SJSA1 (cell line): Measurements from ENCODE around the gene C17orf67. TPM values are rescaled to one million over a fixed set of nuclear protein-coding genes. Genes with fewer than 3 reads are reported as not detected.

Experiments used
- DNase-seq, 2 experiments: peaks; one replicate each; pipeline ENCODE4 v3.0.0-alpha.2; 2015 to 2020; ENCODE audit warnings: low spot score in 2 of 2, low read depth in 1 of 2
- H3K27ac ChIP-seq: fragments of 250-450 bp; sonication (Bioruptor Pico); 2 replicates; pipeline ENCODE4 v1.5.1; 2020; ENCODE audit warnings: mild to moderate bottlenecking, moderate library complexity
- H3K27me3 ChIP-seq: fragments of 250-450 bp; sonication (Bioruptor Pico); replicated peaks from 2 replicates; pipeline ENCODE4 v1.5.1; 2020; ENCODE audit warnings: mild to moderate bottlenecking, moderate library complexity
- H3K36me3 ChIP-seq: fragments of 250-450 bp; sonication (Bioruptor Pico); 2 replicates; pipeline ENCODE4 v1.5.1; 2020; ENCODE audit warnings: mild to moderate bottlenecking
- H3K4me1 ChIP-seq: fragments of 250-450 bp; sonication (Bioruptor Pico); replicated peaks from 2 replicates; pipeline ENCODE4 v1.6.1; 2021; ENCODE audit warnings: mild to moderate bottlenecking
- H3K4me3 ChIP-seq: fragments of 250-450 bp; sonication (Bioruptor Pico); 2 replicates; pipeline ENCODE4 v1.5.1; 2020; ENCODE audit warnings: mild to moderate bottlenecking
- H3K9me3 ChIP-seq: fragments of 250-450 bp; sonication (Bioruptor Pico); replicated peaks from 2 replicates; pipeline ENCODE4 v1.5.1; 2020; ENCODE audit warnings: mild to moderate bottlenecking
- total RNA-seq: library from RNA; depleted of rRNA; stranded (reverse); fragments of >200 nt; shearing (Covaris generic); gene quantifications from 2 replicates; pipeline ENCODE4 v1.2.3, GENCODE V29; 2014

Gene C17orf67
- total RNA-seq, 1 experiment from 2014 or later, result 1.6 TPM

DNA sequence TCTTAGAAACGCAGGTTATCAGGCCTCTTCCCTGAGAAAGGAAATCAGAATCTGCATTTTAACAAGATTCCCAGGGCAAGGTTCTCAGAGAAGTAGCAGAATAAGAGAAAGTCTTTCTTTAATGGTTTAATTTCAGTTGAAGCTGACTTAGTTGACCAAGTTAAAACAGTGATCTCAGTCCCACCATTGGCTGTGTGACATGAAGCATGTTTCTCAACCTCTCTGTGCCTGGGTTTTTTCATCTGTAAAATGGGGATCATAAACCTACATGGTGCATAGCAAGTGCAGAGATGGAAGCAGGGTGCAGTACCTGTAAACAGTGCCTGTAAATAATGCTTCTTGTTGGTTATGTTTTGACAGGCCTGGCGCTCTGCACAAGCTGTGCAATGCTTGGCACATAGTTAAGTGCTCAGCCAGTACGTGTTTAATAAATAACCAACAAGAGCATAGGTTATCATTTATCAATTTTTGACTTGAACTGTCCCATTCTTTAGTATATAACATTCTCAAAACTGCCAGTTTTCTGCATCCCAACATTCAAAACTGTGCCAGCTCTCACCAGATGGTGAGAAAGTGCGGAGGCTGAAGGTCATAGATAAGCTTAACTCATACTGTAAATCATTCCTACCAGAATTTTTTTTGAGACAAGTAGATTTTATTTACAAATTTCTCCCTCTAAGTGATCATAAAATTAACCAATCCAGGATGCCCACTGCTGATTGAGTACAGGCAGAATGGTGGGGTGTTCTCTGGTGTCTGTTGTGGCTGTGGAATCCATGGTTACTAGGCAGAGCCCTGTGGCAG is 6.9 kb downstream of the C17orf67 start:
- Histone ChIP-seq H3K4me3 (no peak overlapping the region), H3K27me3 (no peaks in the 10 kb centered on the region), H3K36me3 (peaks cover 13% of the 10 kb centered on the region), H3K4me1 (no peaks in the 10 kb centered on the region), H3K27ac (no peak overlapping the region), H3K9me3 (no peaks in the 10 kb centered on the region)
- no peak for DNase-seq

DNA sequence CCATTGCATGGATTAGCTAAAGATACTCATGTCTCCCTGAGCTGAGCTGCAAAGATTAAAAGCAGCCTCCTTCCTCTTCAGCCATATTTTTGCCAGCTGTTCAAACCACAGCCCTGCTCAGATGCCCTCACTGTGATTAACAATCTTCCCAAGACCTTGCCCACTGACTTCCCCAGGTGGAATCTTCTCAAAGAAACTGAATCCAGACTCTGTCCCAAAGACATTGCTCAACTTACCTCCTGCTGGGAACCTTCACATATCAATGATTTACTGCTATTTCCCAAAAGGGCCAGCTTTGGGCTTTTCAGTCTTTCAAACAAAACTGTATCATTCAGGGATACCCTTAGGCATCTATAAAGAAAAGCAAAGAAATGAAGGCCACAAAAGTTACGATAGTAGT is 9.2 kb downstream of the C17orf67 start:
- Histone ChIP-seq H3K27ac (no peak overlapping the region), H3K36me3 (no peaks in the 10 kb centered on the region), H3K4me1 (0 out of 2 replicates have a peak, but pooled peaks cover 3% of the 10 kb centered on the region), H3K27me3 (no peaks in the 10 kb centered on the region), H3K9me3 (no peaks in the 10 kb centered on the region), H3K4me3 (no peak overlapping the region)
- no peak for DNase-seq

DNA sequence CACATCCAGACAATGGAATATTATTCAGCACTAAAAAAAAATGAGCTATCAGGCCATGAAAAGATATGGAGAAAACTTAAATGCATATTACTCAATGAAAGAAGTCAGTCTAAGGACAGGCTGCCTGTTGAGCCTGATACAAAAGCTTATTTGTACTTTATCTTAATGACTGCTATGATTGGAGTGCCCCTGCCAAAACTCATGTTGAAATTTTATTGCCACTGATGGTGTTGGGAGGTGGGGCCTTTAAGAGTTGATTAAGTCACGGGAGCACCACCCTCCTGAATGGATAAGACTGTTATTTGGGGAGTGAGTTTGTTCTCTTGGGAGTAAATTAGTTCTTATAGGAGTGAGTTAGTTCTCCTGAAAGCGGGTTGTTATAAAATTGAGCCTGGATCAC is 9.9 kb downstream of the C17orf67 start:
- DNase-seq, result no peak
- Histone ChIP-seq H3K27me3 (no peaks in the 10 kb centered on the region), H3K36me3 (no peaks in the 10 kb centered on the region), H3K9me3 (no peaks in the 10 kb centered on the region), H3K4me3 (no peak overlapping the region), H3K4me1 (0 out of 2 replicates have a peak, but pooled peaks cover 3% of the 10 kb centered on the region), H3K27ac (no peak overlapping the region)

DNA sequence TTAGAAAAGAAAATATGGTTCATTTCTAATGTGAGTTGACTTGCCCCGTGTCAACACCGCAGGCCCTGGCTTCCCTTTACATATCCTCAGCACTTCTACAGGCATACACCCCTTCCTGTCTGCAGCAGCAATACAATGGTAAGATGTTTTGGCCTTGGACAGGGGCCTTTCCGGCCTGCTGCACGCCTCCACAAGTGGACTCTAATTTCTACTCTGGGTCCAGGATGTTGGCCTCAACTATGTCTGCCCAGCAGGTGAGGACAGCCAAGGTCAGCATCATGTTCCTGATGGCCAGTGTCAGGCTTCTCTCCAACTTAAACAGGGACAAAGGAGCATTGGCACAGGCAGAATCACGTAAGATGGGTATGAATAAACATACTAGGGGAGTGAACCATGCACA is 11.0 kb downstream of the C17orf67 start:
- H3K4me3 ChIP-seq, result no peak overlapping the region
- H3K27ac ChIP-seq, result no peak overlapping the region
- no peak for DNase-seq
- H3K4me1 ChIP-seq, result 0 out of 2 replicates have a peak, but pooled peaks cover 3% of the 10 kb centered on the region
- H3K36me3 ChIP-seq, result no peaks in the 10 kb centered on the region
- H3K27me3 ChIP-seq, result no peaks in the 10 kb centered on the region
- H3K9me3 ChIP-seq, result no peaks in the 10 kb centered on the region

DNA sequence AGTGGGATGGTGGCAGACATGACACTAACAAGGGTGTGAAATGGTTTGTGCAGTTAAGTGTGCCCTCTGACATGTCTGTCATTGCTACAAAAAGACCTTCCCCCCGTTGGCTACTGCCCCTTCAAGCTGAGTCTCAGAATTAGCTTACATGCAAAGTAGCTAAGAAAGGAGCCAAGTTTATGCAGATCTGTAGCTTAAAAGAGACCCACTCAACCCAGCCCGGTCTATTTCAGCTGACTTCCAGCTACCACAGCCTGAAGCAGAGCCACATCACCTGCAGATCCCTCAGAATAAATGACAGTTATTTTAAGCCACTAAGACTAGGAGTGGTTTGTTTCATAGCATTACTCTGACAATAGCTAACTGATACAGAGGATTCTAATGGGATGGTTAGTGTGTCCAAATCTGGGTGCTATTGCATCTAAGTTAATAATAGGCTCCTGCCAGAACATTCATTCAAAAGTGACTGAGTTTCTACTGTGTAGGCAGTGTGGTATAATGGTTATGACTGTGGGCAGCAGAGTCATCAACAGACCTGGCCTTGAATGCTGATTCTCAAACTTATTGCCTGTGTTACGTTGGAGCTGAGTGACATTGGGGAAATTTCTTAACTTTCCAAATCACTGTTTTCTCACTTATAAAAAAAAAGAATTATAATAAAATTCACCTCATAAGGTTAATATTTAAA is 11.7 kb downstream of the C17orf67 start:
- Histone ChIP-seq H3K9me3 (no peaks in the 10 kb centered on the region), H3K27me3 (no peaks in the 10 kb centered on the region), H3K36me3 (no peaks in the 10 kb centered on the region), H3K4me1 (0 out of 2 replicates have a peak, but pooled peaks cover 3% of the 10 kb centered on the region), H3K27ac (no peak overlapping the region), H3K4me3 (no peak overlapping the region)
- DNase-seq, result no peak

DNA sequence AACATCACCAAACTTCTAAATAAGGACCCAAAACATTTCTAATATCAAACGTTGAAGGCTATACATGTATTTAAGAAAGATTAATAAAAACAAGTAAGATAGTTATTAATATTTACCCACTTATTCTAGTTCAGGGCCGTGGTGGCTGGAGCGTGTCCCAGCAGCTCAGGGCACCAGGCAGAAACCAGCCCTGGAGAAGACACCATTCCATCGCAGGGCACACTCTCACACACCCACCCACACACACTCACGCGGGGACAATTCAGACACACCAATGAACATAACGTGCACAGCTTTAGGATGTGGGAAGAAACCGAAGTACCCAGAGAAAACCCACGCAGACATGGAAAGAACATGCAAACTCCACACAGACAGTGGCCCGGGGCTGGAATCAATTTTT is 13.5 kb downstream of the C17orf67 start:
- no peaks in the 10 kb centered on the region for H3K27me3 ChIP-seq
- no peaks in the 10 kb centered on the region for H3K36me3 ChIP-seq
- H3K27ac ChIP-seq, result no peak overlapping the region
- DNase-seq, result no peak
- H3K4me1 ChIP-seq, result peaks cover 10% of the 10 kb centered on the region
- no peak overlapping the region for H3K4me3 ChIP-seq
- no peaks in the 10 kb centered on the region for H3K9me3 ChIP-seq

DNA sequence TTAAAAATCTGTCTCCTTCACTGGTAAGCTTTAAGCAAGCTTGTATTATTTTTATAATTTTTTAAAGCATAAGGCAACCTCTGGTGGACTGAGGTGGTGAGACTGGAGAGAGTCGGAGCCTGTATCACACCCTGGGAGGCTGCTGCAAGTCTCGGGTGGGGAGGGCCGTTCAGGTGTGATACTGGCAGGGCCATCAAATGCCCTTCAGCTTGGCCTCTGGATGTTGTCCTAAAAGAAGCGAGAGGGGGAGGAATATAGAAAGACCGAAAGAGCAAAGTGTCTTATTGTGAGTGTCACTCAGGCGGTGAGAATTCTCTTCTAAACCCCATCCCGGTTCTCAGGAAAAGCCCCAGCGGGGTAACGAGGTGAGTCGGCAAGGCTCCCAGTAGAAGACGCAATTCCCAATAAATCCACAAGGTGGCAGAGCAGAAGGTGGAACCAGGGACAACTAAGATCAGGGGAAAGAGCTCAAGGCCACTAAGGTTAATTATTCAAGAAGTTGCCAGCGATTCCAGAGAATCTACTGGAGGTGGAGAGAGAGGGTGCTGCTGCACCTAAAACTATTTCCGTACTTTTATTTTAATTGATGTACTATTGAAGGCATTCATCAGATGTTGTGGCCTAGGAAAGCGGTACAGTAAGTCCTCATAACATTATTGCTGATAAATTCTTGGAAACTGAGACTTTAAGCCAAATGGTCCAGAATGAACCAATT is 14.1 kb downstream of the C17orf67 start:
- DNase-seq, result peak; percentile 71 to 79

DNA sequence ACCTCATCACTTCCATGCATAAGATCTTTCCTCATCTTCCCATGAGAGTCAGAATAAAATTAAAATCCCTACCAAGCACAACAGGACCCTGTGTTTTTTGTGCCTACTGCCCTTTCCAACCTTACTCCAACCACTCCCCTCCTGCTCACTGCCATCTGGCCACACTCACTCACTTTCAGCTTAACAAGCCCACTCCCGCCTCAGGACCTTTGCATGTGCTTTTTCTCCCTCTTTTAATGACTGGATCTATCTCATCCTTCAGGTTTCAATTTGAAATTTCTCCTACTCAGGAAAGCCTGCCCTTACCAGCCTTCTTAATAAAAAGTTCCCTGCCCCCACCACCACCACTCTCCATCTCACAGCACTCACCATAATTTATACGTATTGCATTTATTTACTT is 14.7 kb downstream of the C17orf67 start:
- H3K9me3 ChIP-seq, result no peaks in the 10 kb centered on the region
- DNase-seq, result no peak
- H3K27me3 ChIP-seq, result no peaks in the 10 kb centered on the region
- H3K27ac ChIP-seq, result no peak overlapping the region
- H3K4me3 ChIP-seq, result no peak overlapping the region
- no peaks in the 10 kb centered on the region for H3K36me3 ChIP-seq
- H3K4me1 ChIP-seq, result peaks cover 15% of the 10 kb centered on the region

More for the DNA sequence above, 14.1 kb downstream of the C17orf67 start:
- Histone ChIP-seq H3K9me3 (no peaks in the 10 kb centered on the region), H3K4me1 (peaks cover 15% of the 10 kb centered on the region), H3K4me3 (no peak overlapping the region), H3K27ac (no peak overlapping the region), H3K36me3 (no peaks in the 10 kb centered on the region), H3K27me3 (no peaks in the 10 kb centered on the region)

DNA sequence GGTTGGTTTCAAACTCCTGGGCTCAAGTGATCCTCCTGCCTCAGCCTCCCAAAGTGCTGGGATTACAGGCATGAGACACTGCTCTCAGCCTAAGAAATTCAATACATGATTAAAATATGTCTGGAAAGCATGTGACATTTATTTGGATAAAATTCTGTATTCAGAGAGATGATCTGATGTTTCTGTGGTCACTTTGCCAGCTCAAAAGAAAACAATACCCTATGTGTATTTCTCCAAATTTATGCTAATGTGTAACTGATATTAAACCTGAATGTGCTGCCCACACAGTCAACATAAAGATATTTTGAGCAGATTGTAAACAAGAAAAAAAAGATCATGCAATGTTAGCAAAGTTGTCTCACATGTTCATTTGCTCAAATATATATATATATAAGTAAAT is 16.7 kb downstream of the C17orf67 start:
- Histone ChIP-seq H3K4me1 (peaks cover 15% of the 10 kb centered on the region), H3K27ac (no peak overlapping the region)
- no peak for DNase-seq

DNA sequence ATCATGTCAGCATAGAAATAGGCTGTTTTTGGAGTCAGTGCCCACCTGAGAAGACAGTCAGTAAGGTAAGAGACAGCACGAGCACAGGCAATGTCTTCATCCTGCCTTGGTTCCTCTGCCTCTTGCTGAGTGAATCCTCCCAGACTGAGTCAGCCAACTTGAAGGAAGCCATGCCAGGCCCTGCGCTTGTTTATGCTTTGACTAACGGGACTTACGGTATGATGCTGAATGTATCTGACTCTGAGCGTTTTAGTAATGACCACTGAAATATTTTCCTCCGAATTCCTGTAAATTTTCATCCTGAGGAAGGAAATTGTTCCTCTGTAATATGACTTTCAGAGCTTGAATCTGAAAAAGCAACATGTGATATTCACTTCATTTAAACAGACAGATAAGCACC is 18.0 kb downstream of the C17orf67 start:
- peaks cover 15% of the 10 kb centered on the region for H3K4me1 ChIP-seq
- peak in 1 of 2 experiments; percentile 52 for DNase-seq
- no peaks in the 10 kb centered on the region for H3K27me3 ChIP-seq
- H3K9me3 ChIP-seq, result no peaks in the 10 kb centered on the region
- no peak overlapping the region for H3K4me3 ChIP-seq
- no peak overlapping the region for H3K27ac ChIP-seq
- no peaks in the 10 kb centered on the region for H3K36me3 ChIP-seq

More for the DNA sequence above, 16.7 kb downstream of the C17orf67 start:
- Histone ChIP-seq H3K36me3 (no peaks in the 10 kb centered on the region), H3K9me3 (no peaks in the 10 kb centered on the region), H3K27me3 (no peaks in the 10 kb centered on the region), H3K4me3 (no peak overlapping the region)

DNA sequence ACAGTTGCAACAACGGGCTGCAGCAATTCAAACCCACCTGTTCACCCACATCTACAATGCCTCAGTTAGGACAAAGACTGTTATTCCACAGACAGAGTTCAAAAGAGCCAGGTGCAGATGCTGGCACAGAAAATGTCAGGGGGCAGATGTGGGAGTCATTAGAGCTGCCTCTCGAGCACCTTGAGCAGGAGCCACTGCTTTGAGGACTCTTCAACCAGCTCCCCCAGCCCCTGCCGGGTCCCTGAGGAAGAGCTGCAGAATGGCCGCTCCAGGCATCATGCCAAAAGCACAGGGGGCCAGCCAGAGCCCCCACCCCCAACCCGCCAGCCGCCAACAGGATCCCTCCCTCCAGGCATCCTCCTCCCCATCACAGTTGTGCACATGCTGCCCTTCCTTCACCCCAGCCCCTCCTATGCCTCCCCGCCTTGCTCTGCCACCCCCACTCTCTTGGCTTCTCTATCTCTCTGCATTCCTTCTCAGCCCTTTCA is 20.8 kb downstream of the C17orf67 start:
- Histone ChIP-seq H3K27ac (no peak overlapping the region), H3K4me1 (peaks cover 12% of the 10 kb centered on the region), H3K36me3 (no peaks in the 10 kb centered on the region), H3K9me3 (no peaks in the 10 kb centered on the region), H3K4me3 (no peak overlapping the region), H3K27me3 (no peaks in the 10 kb centered on the region)
- DNase-seq, result no peak

DNA sequence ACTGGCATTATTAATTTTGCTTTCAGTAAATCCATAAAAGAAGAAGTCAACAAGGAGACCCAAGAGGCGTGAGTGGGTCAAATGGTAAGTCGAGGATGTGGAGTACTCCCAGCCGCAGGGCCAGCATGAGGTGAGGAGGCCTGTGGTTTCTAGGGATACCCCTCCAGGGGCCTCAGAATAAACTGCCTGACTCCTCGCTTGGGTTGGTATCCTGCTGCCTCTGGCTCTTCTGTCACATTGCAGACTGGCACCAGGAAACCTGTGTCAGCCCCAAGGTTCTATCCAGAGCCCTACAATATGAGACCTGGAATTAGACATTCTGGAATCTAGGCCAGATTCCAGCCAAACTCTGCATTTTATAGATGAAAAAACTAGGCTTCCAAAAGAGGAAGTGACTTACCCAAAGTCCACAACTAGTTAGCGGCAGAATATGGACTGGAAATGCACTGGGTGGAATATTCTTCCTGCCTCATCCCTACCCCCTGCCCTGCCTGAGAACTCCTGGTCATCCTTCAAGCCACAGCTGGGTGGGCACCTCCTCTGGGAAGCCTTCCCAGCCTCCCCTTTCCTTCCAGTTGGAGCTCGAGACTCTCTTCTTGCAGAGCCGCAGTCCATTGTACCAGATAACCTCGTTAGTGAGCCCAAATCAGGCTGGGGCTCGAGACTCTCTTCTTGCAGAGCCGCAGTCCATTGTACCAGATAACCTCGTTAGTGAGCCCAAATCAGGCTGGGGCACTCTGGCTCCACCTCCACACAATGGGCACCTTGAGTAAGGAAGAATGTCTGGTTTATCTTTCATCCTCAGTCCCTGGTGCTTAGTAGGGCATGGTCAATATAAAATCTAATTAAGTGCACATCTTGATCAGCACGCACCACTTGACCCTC is 22.6 kb downstream of the C17orf67 start:
- H3K27ac ChIP-seq, result no peak overlapping the region
- DNase-seq, result no peak
- H3K4me1 ChIP-seq, result peaks cover 10% of the 10 kb centered on the region
- no peaks in the 10 kb centered on the region for H3K9me3 ChIP-seq
- H3K4me3 ChIP-seq, result no peak overlapping the region
- no peaks in the 10 kb centered on the region for H3K27me3 ChIP-seq
- H3K36me3 ChIP-seq, result no peaks in the 10 kb centered on the region

DNA sequence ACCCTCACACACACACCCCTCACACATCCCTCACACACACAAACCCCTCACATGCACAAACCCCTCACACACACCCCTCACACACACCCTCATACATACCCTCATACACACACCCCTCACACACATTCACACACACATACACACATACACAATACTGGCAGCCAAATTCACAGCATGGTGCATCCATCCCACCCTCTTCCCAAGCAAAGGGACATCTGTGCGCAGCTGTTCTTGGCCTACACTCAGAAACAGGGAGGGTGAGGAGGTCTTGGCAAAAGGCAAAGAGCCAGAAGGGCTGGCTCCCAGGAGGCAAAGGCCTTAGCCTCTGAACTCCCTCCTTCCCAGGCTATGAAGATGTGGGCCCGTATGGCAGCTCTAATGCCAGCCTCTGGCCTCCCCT is 23.4 kb downstream of the C17orf67 start:
- H3K4me1 ChIP-seq, result peaks cover 5% of the 10 kb centered on the region
- H3K27me3 ChIP-seq, result no peaks in the 10 kb centered on the region
- no peak overlapping the region for H3K4me3 ChIP-seq
- no peak for DNase-seq
- H3K36me3 ChIP-seq, result no peaks in the 10 kb centered on the region
- H3K9me3 ChIP-seq, result no peaks in the 10 kb centered on the region
- H3K27ac ChIP-seq, result no peak overlapping the region
